H54 (cell line): ENCODE results near the gene ADRA1B.
A peak's percentile ranks its signal among the peaks of the same experiment; 100 is the strongest.

Experiments
- DNase-seq: peaks from one replicate; pipeline ENCODE4 v3.0.0; 2011; ENCODE audit warnings: low spot score, mixed read lengths; ENCODE audit not compliant: insufficient read length
- FAIRE-seq: peaks from 3 replicates; lab custom pipeline; 2011; peaks lifted over from hg19 to GRCh38; lab: Jason Lieb, UNC
- POLR2A ChIP-seq: IDR thresholded peaks from 2 replicates; pipeline ENCODE4 v1.6.1; 2011; ENCODE audit warnings: low read depth, mild to moderate bottlenecking, low read length

Gene ADRA1B

DNA sequence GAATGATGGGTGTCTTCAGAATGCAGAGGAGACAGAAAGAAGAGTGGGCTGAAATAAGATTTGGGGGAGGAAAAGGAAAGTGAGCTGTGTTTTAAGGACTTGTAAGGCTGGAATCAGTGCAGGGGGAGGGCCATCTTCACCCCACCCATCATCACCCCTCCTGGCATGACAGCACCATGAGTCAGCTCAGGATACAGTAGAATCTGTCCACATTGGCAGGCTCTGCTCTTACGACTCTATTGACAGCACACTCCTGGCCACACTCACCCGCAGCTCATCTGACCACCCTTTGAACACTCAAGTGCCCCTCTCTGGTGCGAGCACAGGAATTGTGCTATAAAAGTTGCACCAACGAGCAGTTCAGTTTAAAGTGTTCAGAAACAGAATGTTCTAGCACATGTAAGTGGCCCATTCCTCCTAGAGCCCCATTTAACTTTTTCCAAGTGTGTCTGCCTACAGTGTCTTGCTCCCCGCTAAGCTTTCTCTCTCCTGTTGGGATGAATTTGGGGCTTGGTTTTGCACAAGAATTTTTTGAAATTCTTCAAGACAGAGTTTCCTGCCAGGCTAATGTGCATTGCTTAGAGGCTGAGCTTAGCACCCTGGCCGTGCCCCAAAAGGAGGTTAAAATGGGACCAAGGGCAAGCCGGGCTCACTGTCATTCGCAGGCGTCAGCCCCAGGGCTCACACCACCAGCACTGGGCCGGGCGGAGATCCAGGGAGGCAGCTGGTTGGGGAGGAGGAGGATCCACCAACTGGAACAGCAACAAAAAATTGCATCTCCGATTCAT is 12.0 kb downstream of the ADRA1B start:
- DNase-seq (peak; percentile 84), FAIRE-seq (peak; percentile 98)
- 0 out of 2 replicates have a peak, but pooled peaks have one; percentile 18 for TF ChIP-seq POLR2A

DNA sequence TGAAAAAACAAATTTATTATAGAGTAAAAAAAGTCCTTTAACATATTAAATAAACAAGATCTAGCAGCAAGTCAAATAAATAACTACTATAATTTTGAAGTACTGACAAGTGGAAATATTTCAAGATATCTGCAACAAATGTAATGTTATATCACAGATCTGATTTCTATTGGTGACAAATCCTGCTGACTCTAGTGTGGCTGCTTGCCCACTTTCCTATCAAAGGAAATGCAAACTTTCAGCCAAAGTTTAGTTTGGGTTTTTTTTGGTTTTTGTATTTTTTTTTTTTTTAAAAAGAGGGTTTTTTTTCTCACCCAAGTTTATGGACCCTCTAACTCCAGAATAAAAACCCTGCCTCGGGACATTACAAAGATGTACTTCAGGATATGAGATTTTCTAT is 12.9 kb downstream of the ADRA1B start:
- TF ChIP-seq POLR2A, result no peak
- DNase-seq (no peak), FAIRE-seq (no peak)

DNA sequence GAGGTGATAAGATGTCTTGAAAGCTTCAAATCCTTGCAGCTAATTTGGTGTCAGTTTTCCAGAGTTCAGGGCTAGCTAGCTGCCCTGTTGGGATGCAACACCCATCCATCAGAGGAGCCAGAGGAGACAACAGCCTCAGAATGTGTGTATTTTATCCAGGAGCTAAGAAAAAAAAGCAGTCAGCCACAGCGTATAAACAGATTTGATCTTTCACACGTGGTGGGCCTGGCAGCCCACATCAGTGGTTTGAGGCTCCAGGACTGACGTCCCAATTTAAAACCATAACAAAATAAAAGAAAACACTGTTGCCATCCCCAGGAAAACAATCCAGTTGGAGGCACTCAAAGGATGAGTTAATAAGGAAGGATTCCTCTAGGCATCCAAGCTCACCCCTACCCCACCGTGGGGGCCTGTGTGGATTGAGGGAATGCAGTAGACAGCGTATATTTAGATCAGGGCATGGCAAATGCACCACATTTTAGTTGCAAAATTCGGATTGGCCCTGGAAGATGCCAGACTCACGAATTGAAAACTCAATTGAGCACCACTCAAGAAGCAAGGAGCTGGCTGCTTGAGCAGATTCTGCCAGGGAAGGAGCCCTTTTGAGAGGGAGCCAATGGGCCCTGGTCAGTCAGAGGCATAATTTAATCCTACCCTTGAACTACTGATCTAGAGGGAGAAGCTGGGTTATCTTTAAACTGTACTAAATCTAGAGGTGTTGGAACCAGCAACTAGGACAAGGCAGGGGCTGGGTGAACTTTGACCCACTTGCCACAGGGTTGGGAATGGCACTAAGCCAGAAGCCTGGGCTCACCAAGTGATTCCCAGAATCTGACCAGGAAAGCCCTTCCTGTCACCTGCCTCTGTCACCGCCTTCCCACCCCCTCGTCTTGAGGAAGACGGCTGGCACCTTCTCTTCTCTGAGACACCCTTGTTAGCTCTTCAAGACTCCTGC is 17.5 kb downstream of the ADRA1B start:
- DNase-seq (no peak), FAIRE-seq (no peak)
- no peak for TF ChIP-seq POLR2A

DNA sequence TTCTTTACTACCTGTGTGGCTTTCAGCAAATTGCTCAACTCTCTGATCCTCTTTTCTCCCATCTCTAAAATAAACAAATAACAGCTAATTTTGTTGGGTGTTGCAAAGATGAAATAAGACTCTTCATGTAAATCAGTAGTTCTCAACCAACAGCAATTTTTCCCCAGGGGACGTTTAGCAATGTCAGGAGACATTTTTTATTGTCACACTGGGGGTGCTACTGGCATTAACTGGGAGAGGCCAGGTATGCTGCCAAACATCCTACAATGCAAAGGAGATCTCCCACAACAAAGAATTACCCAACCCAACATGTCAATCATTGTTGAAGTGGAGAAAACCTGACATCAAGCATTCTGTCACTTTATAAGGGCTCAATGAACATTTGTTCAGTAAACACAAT is 19.7 kb downstream of the ADRA1B start:
- FAIRE-seq, result no peak

DNA sequence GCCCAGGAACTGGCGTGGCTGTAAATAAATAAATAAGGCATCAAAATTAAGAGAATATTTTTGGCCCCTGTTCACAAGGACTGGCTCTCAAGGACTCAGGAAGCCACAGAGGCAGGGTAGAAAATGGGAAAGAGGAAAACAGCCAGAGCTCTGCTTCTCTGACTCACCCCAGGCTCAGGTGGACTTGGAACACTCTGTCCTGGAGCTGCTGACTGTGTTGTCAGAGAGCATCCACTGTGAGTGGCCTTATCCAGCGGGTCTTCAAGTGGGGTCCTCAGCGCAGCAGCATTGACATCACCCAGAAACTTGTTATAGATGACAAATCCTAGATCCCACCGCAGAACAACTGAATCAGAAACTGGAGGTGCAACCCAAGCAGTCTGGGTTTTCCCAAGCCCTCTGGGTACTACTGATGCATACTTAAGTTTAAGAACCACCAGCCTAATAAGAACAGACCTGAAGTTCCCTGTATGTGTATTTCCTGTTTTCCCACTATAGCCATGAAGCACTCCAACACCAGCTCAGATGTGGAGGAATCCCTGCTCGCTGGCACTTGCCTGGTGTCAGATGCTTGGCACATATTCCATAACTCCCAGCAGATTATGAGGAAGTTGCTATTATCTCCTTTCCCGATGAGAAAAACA is 20.5 kb downstream of the ADRA1B start:
- FAIRE-seq (no peak), DNase-seq (no peak)
- no peak for TF ChIP-seq POLR2A

More for the DNA sequence above, 19.7 kb downstream of the ADRA1B start:
- no peak for TF ChIP-seq POLR2A
- DNase-seq, result no peak

DNA sequence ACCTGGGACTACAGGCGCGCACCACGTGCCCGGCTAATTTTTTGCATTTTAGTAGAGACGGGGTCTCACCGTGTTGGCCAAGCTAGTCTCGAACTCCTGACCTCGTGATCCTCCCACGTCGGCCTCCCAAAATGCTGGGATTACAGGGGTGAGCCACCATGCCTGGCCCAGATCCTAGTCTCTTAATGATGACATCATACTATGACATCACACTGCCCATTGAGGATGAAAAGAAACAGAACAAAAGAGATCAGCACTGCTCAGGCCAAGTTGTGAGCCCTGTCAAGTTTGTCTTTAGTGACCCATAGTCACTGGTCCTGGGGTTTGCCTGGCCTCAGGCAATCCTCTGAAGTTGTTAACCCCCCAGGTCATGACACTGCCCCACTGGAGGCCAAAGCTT is 21.3 kb downstream of the ADRA1B start:
- TF ChIP-seq POLR2A, result no peak
- FAIRE-seq (no peak), DNase-seq (no peak)

DNA sequence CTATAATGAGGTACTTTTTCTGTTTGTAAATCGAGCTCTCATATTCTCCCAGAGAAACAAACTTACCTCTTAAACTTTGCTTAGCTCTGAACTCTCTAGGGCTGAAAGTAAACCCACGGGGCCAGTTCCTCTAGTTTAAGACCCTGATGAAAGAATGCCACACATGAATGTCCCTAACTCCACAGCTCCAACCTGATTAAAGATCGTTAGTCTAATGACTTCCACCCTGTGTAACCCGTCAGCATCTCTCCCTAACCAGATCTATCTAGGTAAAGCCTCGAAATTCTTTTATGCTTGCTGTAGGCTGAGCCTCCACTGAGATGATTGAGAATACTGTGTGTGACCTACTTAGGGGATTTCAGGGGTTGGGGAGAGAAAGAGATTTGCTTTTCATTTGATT is 27.0 kb downstream of the ADRA1B start:
- FAIRE-seq (no peak), DNase-seq (no peak)
- TF ChIP-seq POLR2A, result no peak

DNA sequence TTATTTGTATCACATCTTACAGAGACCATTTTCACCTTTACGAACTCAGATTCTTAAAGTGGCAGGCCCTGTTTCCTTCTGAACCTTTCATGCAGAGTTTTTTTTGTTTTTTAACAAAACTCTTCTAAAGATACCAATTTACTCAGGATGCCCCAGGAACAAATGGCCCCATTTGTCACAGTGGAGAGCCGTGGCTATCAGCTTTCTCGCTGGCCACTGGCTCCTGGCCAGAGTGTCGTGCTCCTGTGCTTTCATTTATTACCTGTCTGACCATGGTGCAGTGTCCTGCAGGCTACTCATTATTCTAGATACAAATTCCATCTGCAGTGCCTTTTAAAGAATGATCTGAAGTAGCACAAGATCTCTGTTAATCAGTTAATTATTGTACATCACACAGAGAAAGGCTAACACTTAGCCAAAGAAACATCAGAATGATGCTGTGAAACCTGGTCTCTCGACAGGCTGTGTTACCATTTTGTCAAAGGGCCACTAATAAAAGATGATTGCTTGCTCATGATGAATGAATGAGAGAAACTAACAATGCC is 27.8 kb downstream of the ADRA1B start:
- FAIRE-seq (no peak), DNase-seq (no peak)
- TF ChIP-seq POLR2A, result no peak

DNA sequence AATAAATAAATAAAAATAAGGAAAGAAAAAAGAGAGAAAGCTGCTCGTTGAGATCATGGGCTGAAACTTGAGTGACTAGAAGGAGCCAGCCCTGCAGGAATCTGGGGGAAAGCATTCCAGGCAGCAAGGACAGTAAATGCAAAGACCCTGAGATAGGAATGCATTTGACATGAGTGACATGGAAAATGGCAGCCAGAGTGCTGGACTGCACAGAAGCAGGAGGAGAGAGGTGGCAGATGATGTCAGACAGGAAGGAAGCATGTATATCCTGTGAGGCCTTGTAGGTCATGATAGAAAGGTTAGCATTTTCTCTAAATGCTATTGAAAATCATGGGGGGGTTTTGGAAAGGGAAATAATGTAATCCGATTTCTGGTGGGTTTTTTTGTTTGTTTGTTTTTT is 29.1 kb downstream of the ADRA1B start:
- no peak for FAIRE-seq
- TF ChIP-seq POLR2A, result no peak
- DNase-seq, result no peak

DNA sequence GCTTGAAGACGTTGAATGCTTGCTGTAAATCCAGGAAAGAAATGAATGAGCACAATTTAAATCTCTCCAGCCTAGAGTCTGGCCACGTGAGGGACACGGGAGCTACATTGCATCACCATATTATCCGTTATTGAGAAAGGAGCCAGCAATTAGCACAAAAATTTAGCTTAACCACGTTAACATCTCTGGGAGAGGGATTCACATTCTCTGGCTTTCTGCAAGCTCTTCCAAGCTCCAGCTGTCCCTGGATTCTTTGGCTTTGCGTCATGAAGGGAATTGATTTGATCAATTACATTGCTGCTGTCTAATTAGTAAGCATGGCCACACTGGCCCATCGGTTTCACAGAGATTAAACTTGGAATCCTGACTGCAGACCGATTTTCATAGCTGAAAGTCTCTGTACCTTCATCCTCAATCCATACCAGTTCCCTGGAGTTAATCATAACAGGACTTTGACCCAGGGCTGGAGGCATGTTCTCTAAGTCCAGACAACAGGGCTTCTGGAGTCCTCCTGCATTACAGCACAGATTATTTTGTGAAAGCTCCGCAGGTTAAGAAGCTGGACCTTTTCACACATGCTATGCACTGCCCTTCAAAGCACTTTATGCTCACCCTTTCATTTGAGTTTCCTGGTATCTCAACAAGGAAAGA is 31.6 kb downstream of the ADRA1B start:
- DNase-seq, result no peak
- no peak for TF ChIP-seq POLR2A
- no peak for FAIRE-seq

DNA sequence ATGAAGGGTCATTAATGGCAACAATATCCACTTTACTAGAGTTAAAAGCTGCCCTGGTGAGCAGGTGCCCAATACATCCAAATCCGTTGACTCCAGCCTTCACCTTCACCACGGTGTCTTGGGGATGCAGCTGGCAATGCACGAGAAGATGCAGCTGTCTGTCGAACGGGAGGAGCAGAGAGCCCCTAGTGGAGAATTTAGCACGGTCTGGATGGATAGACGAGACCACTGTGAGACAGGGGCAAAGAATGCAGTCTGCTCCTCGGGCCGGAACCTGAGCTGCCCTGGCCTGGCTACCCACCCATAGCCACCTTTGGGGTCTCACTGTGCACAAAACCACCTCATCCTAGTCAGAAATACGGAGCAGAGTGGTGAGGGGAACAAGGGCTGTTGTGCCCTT is 35.1 kb downstream of the ADRA1B start:
- FAIRE-seq, result no peak
- no peak for DNase-seq
- no peak for TF ChIP-seq POLR2A

DNA sequence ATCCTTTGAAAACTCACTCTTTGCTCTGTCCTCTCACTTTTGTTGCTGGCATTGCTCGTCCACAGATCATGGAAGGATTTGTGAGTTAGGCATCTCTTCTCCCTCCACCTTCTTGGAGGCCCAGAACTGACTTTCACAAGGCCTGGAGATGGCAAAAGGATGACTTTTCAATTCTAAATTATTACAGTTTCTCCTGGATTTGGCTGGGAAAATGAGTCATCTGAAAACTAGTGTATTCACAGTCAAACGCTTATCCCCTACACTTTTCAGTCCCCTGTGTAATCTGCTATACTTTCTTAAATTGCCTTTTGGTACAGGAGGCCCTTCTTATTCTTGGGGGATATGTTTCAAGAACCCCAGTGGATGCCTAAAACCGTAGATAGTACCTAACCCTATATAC is 35.6 kb downstream of the ADRA1B start:
- FAIRE-seq (no peak), DNase-seq (no peak)
- no peak for TF ChIP-seq POLR2A

DNA sequence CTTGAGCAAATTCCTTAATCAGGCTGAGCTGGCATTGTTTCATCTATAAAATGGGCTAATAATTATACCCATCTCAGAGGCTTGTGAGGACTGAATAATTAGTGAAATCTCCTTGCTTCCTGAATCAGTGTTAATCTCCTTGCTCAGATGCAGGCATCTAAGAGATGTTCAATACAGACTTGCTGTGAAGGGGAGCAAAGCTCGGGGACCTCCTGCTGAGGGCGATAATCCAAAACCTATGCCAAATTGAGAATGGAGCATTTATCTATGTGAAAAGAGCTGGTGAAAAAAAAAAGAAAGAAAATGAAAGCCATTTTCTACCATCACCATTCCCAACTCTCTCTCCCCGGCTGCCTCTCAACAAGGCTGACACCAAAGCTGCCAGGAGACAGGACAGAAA is 37.3 kb downstream of the ADRA1B start:
- FAIRE-seq (no peak), DNase-seq (no peak)
- TF ChIP-seq POLR2A, result no peak
